GM12801 (cell line): ENCODE measurements around the gene FYCO1.

ENCODE experiments used
- TF ChIP-seq, protein P1 (sequence below): IDR thresholded peaks from one replicate; pipeline ENCODE4 v1.5.1; 2011; ENCODE audit warnings: control low read depth; ENCODE audit not compliant: insufficient read length; ENCODE audit errors: extremely low read depth

The FYCO1 gene

DNA sequence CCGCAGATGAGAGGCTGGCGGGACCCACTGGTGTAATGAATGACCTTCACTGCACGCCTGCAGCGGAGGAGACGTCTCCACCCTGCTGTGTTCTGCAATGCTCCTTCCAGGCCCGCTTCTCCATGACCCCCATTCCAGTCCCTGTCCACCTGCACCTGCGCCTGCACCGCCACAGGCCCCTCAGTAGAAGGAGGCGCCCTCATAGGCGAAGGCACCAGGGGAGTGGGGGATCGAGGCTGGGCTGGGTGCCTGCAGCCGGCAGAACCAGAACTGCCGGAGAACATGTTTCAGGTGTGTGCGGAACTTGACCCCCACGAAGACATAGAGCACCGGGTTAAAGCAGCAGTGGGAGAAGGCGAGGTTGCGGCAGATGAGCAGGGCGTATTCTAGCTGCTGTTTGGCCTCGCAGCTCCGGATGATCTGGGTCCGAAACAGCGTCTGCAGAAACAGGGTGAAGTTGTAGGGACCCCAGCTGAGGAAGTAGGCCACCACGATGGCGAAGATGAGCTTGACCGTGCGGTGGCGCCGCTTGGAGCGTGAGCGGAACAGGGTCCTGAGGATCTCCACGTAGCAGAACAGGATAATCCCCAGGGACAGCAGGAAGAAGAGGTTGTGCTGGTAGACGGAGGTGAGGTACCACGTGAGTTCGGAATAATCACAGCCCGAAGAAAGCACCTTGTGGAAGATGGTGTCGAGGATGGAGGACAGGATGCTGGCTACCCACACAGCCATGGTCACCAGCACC lies 25.3 kb upstream of the FYCO1 start:
- TF ChIP-seq, protein P1, sequence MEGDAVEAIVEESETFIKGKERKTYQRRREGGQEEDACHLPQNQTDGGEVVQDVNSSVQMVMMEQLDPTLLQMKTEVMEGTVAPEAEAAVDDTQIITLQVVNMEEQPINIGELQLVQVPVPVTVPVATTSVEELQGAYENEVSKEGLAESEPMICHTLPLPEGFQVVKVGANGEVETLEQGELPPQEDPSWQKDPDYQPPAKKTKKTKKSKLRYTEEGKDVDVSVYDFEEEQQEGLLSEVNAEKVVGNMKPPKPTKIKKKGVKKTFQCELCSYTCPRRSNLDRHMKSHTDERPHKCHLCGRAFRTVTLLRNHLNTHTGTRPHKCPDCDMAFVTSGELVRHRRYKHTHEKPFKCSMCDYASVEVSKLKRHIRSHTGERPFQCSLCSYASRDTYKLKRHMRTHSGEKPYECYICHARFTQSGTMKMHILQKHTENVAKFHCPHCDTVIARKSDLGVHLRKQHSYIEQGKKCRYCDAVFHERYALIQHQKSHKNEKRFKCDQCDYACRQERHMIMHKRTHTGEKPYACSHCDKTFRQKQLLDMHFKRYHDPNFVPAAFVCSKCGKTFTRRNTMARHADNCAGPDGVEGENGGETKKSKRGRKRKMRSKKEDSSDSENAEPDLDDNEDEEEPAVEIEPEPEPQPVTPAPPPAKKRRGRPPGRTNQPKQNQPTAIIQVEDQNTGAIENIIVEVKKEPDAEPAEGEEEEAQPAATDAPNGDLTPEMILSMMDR, result no peak

DNA sequence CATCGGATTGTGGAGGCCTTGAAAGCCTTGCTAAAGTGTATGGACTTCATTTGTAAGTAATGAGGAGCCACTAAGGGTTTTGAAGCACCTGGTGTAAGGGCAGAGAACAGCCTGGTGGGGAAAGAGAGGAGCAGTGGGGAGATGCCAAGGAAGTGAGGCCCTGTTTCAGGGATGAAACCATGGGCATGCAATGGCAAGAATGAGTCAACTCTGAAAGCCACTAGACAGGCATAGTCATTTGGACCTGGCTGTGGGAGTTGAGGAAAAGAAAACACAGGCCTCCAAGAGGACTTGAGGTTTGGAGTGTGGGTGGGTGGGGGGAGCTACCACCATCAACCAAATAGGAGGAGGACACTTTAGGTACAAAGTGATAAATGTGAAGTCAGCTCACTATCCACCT lies 24.1 kb upstream of the FYCO1 start:
- TF ChIP-seq, protein P1, result no peak

DNA sequence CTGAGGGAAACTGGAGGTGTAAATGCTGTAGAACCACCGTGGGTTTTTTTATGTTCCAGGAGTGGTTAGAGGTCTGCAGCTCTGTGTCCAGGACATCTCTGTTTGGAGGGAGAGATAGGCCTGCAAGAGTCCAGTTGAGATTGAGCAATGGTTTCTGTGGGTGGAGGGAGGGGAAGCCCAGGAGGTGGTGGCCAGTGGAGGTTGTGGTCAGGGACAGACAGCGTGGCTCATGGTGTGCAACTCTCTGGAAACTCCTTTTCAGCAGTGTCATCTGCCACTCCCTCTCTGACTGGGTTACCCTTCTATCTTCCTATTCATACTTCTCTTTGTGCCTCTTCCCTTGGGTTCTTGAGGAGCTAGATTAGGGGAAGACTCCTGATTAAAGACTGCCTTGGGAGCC lies 22.1 kb upstream of the FYCO1 start:
- TF ChIP-seq, protein P1, result no peak

DNA sequence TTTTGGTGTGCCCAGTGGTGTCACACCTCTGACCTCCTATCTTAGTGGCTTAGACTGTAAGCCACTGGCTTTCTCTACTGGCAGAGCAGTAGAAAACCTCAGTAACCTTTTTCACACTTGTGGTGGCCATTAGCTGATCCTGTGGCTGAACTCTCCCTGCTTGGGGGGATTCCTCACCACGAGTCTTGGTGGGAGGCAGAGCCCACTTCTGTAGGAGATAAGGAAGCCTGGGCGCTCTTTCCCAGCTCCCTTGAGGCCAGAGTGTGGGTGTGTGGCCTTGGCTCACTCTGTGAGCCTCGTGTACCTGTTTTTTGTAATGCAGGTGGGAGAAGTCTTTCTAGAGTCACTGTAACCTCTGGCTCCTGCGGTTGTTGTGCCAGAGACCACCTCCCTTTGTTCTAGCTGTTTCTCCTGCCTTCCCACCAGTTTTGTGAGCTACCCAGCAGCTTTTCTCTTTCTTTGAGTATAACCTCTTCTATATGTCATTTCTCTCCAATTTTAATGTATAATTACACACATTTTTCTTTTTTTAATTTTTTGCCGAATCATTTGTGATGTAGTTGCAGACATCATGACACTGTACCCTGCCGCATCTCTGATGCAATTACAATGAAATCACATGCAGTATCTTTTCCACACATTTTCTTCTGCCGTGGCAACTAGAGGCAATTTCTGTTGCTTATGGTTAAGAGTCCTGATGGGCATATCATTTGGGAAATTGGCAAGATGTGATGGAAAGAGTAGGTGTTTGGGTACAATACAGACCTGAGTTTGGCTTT lies 17.9 kb upstream of the FYCO1 start:
- TF ChIP-seq, protein P1, result no peak

DNA sequence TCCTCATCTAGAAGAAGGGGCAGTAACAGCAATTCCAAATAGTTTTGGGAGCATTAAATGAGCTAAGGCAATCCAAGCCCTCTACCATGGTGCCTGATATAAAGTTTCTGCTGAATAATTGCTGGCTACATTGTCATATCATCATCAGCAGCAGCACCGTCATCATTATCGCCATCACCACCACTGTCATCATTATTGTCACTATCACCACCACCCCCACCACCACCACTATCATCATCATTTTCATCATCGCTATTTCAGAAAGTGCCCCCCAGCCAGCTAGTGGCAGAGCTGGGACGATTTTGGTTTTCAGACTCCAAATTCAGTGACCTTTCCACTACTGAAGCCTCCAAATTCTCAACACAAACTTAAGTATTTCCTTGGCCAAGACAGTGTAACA lies 16.6 kb upstream of the FYCO1 start:
- TF ChIP-seq, protein P1, result no peak

DNA sequence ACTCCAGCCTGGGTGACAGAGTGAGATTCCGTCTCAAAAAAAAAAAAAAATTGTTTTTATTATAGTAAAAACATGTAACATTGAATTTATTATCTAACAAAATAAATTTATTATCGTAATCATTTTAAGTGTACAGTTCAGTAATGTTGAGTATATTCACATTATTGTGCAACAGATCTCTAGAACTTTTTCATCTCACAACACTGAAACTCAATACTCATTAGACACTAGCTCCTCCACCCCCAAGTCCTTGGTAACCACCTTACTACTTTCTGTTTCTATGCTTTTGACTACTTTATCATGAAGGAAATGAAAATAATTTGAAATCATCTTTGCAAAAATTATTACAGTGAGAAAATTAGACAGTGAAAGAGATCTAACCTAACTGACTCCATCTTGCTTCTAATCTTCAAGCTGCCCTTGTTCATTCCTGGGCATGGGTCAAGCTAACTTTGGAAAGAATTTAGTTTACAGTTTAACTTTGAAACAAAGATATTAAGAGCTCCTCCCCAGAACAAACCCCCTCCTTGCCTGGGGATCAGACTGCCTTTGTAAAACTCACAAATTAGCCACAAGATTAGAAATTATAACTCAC lies 15.0 kb upstream of the FYCO1 start:
- TF ChIP-seq, protein P1, result no peak

DNA sequence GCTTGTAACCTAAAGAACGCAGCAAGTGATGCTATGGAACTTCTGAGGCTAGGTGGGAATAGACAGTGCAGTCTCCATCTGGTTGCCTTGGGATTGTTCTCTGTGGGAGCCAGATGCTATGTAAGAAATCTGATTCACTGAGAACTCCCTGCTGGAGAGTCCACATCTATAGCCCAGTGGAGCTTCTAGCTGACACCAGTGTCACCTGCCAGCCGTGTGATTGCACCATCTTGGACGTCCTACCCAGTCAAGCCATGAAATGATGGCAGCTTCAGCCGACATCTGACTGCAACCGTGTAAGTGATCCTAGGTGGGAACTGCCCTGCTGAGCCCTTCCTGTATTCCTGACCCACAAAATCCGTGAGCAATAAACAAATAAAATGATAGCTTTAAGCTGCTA lies 12.4 kb upstream of the FYCO1 start:
- TF ChIP-seq, protein P1, result no peak
